Fibroblast of skin of abdomen (primary cell): ENCODE data around the gene CCDC85C.

Experiments
- DNase-seq: peaks from one replicate; pipeline ENCODE4 v3.0.0-alpha.2; 2013

Gene CCDC85C

DNA sequence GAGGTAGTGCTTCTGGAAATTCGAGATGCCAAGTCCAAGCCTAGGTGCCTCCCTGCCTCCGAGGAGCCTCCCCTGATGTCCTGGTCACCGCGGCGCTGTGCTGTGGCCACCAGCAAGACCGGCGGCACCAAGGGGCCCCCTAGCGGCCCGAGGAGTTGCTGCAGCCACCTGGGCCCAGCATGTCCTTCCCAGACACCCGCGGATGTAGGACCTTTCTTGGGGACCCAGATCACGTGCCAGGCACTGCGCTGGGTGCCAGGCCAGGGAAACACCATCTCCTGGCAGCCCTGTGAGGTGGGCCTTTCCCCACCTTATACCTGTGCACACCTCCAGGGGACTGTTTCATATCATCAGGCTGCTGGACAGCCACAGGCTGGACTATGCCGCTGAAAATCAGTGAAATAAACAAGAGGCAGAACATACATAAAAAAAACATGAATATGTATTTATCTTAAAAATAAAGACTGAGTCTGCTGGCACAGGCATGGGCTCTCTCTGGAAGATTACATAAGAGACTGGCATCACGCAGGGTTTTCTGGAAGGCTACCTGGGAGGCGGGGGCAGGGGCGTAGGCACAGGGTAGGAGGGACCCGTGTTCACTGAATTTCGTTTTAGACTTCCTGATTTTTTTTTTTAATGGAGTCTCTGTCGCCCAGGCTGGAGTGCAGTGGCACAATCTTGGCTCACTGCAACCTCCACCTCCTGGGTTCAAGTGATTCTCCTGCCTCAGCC, 25.0 kb upstream of the CCDC85C start:
- DNase-seq, result peak; percentile 61

GRCh38 chr14:99627510-99628381, 23.7 kb upstream of the CCDC85C start:
- DNase-seq, result no peak

- DNase-seq, result no peak
These were observed 23.1 kb upstream of the CCDC85C start for GRCh38 chr14:99627100-99627499.

DNA sequence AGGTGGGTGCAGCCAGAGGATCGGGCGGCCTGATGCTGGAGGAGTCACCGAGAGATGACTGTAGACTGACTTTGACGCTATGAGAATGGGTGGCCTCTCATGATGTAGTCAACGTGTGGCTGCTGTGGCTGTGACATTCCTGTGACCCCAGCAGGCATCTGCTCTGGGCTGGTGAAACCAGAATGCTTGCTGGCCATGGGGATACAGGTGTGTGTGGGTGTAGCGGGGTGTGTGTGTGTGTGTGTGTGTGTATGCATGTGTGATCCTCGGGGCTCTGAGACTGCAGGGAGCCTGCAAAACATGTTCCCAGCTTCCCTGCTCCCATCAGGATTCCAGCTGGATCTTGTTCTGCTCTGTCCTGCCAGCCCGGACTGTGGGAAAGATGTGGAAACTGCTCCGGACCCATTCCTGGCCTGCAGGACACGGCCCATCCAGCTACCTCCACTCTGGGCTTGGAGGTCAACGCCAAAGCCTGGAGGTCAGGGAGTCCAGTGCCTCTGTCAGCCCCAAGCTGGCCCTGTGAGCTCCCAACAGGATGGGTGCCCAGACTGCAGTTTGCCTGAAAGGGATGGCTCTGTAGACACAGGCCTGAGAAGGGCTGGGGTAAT, 22.1 kb upstream of the CCDC85C start:
- no peak for DNase-seq

- DNase-seq, result no peak
These were observed 21.5 kb upstream of the CCDC85C start for GRCh38 chr14:99625476-99625875.

GRCh38 chr14:99624971-99625370, 21.0 kb upstream of the CCDC85C start:
- no peak for DNase-seq

- DNase-seq, result no peak
These were observed 20.0 kb upstream of the CCDC85C start for GRCh38 chr14:99624024-99624423.

GRCh38 chr14:99621948-99622347, 17.9 kb upstream of the CCDC85C start:
- no peak for DNase-seq

DNA sequence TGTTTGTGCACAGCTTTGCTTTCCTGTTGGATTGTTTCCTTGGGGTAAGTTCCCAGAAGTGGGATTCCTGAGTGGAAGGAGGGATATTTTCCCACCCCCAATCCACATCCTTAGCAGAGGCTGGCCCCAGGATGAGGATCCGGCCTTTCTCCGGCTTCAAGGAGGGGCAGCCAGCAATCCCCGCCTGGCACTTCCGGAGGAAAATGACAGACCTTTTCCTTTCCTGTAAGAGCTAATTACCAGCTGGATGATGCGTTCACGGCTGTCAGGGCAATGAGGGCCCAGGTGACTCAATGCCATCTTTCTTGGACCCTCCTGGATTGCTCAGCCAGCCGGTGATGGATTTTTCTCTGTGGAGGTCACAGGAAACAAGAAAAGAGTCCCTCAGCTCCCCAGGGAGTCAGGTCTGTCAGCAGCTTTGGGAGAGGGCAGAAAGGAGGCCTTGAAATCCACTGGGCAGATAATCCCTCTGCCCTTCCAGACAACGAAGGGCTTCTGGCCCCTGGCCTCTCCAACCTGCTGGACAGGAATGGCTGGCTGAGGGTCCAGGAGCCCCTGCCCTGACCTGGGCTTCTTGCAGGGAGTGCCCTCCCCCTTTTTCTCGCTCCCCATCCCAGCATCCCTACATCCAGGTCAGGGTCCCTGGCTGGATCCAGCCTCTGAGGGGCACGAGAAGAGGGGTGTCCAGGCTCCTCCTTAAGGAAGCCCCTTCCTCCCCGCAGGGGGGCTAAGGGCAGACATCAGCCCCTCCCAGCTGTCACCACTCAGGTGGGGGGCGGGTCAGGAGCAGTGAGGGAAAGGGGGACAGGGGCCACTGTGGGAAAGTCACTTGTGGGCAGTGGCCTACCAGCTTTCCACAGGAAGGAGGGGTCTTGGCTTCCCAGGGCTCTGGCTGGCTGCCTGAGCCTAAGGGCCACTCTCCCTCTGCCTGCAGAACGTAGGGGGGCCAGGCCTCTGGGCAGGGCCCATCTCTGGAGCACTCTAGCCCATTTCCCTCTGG, 16.1 kb upstream of the CCDC85C start:
- DNase-seq, result peak; percentile 53

GRCh38 chr14:99616832-99617800, 13.1 kb upstream of the CCDC85C start:
- no peak for DNase-seq

GRCh38 chr14:99615497-99616157, 11.6 kb upstream of the CCDC85C start:
- DNase-seq, result no peak

DNA sequence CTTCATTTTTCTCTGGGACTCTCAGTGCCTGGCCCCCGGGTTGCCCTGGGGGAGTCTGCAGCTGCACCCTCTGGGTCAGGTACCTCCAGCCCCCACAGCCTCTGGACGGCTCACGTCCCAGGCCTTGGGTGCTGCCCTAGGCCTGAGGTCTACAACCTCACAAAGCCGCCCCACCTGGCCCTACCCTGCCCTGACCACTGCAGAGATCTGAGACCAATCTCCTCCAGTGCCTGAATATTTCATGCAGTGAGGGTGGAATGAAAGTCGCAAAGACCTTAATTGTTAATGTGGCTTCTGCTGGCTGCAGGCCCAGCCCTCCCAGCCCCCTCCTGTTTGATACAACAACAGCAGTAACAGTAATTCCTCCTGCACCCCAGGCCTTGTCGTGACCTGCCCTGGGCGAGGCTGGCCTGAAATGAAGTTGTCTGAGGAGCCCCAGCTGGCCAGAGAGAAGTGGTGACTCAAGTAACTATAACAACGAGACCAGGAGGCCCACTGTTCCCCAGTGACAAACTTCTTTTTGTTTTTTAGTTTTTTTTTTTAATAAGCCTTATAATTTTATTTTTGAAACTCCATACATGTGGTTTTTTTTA, 8.8 kb upstream of the CCDC85C start:
- peak; percentile 35 for DNase-seq

GRCh38 chr14:99612071-99612737, 8.2 kb upstream of the CCDC85C start:
- DNase-seq, result no peak

- DNase-seq, result no peak
These were observed 7.6 kb upstream of the CCDC85C start for GRCh38 chr14:99611646-99612045.

- no peak for DNase-seq
These were observed 5.5 kb upstream of the CCDC85C start for GRCh38 chr14:99609245-99610170.

DNA sequence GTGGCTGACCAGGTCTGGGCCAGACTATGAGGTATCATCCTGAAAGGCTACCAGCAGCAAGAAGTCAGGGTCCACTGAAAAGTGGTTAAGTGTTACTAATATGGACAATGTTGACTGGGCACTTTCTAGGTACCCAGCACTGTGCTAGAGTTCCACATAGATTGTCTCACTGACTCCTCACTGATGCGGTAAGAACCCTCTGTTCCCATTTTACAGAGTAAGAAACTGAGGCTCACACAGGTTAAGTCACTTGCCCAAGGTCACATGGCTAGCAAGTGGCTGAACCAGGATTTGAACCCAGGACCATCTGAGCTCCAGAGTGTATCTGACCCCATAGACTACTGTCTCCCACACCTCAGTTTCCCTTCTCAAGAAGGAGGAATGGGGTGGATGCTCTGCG, 4.6 kb upstream of the CCDC85C start:
- DNase-seq, result no peak

- no peak for DNase-seq
These were observed 2.4 kb upstream of the CCDC85C start for GRCh38 chr14:99606359-99606758.

- DNase-seq, result peak; percentile 67
These were observed 1.4 kb upstream of the CCDC85C start for GRCh38 chr14:99605299-99605961.
